Activated CD4-positive, alpha-beta T cell treated with anti-CD3 and anti-CD28 coated beads for 36 hours (primary cell): ENCODE results near the gene CLDND2. TPM values are rescaled to one million over a fixed set of nuclear protein-coding genes. Genes with fewer than 3 reads are reported as not detected.

Experiments
- ATAC-seq: fragments of 200-7000 bp; cut with Tn5 transposase; one replicate; pipeline ENCODE4 v1.10.0; 2021; ENCODE audit warnings: mild to moderate bottlenecking, moderate library complexity
- CTCF ChIA-PET: fragments of 350-600 bp; sonication (Branson Sonifier 250); formaldehyde crosslinking; loops from one replicate; lab custom pipeline; 2021; ENCODE audit warnings: antibody characterized with exemption; lab: Charles Lee
- POLR2A ChIA-PET: fragments of 350-600 bp; sonication (Branson Sonifier 250); formaldehyde crosslinking; loops from one replicate; lab custom pipeline; 2021; ENCODE audit warnings: antibody characterized with exemption, inconsistent platforms; lab: Charles Lee
- DNase-seq: peaks from one replicate; pipeline ENCODE4 v3.0.0-alpha.2; 2020
- H3K27ac Mint-ChIP-seq: one replicate; pipeline ENCODE4 v1.8.0; 2021; ENCODE audit warnings: mixed read lengths
- H3K27me3 Mint-ChIP-seq: one replicate; pipeline ENCODE4 v1.8.0; 2021; ENCODE audit warnings: mixed read lengths
- H3K36me3 Mint-ChIP-seq: one replicate; pipeline ENCODE4 v1.8.0; 2021; ENCODE audit warnings: low read depth, mixed read lengths
- H3K4me1 Mint-ChIP-seq: one replicate; pipeline ENCODE4 v1.8.0; 2021; ENCODE audit warnings: mixed read lengths
- H3K4me3 Mint-ChIP-seq: one replicate; pipeline ENCODE4 v1.8.0; 2021; ENCODE audit warnings: mild to moderate bottlenecking, moderate library complexity, mixed read lengths
- H3K9me3 Mint-ChIP-seq: one replicate; pipeline ENCODE4 v1.8.0; 2021; ENCODE audit warnings: low read depth, mixed read lengths
- intact Hi-C, 2 experiments: fragments of 100-400 bp; cut with DNase I in 1 of 2; cut with micrococcal nuclease in 1 of 2; formaldehyde crosslinking; loops; one replicate each; pipeline versions ENCODE4 v1.14.2 to v1.15.1; 2022 to 2024; cut with DNase I, micrococcal nuclease
- total RNA-seq, 2 experiments: library from RNA; stranded (reverse); gene quantifications; one replicate each; pipeline ENCODE4 v1.2.3, GENCODE V29; 2021

CLDND2 gene
- total RNA-seq, 2 experiments from 2014 or later = 3.2 to 4.9 TPM

GRCh38 chr19:51354742-51355148, 14.1 kb downstream of the CLDND2 start:
- peak; percentile 84 for ATAC-seq
- DNase-seq = peak; percentile 48
- peaks cover 31% of the 10 kb centered on the region for H3K4me1 Mint-ChIP-seq
- H3K9me3 Mint-ChIP-seq = peaks cover 2% of the 10 kb centered on the region
- H3K27me3 Mint-ChIP-seq = no peaks in the 10 kb centered on the region
- intact Hi-C loops = no loop called here
- POLR2A ChIA-PET = interaction anchor here (0.6 to 1.7 kb wide), 3 partner anchors 11 to 18 kb away, joined by 3 to 5 read pairs (median 3); no protein-coding TSS in a partner anchor
- H3K4me3 Mint-ChIP-seq = peak overlapping the region; percentile 24
- H3K36me3 Mint-ChIP-seq = peaks cover 42% of the 10 kb centered on the region
- H3K27ac Mint-ChIP-seq = peak overlapping the region; percentile 86
- CTCF ChIA-PET = interaction anchor here (0.9 to 1.1 kb wide), 2 partner anchors 9 to 15 kb away, joined by 5 to 6 read pairs; no protein-coding TSS in a partner anchor

GRCh38 chr19:51354103-51354741, 14.6 kb downstream of the CLDND2 start:
- intact Hi-C loops = no loop called here
- H3K4me1 Mint-ChIP-seq = peaks cover 26% of the 10 kb centered on the region
- no peak overlapping the region for H3K4me3 Mint-ChIP-seq
- peak overlapping the region; percentile 25 for H3K27ac Mint-ChIP-seq
- ChIA-PET CTCF (interaction anchor here (0.6 to 1.1 kb wide), 3 partner anchors 9 to 40 kb away, joined by 4 to 6 read pairs (median 5); no protein-coding TSS in a partner anchor), POLR2A (interaction anchor here (0.9 to 1.7 kb wide), 2 partner anchors 14 to 19 kb away, joined by 3 to 5 read pairs; no protein-coding TSS in a partner anchor)
- no peak for DNase-seq
- H3K9me3 Mint-ChIP-seq = peaks cover 2% of the 10 kb centered on the region
- ATAC-seq = no peak
- H3K27me3 Mint-ChIP-seq = no peaks in the 10 kb centered on the region
- peaks cover 39% of the 10 kb centered on the region for H3K36me3 Mint-ChIP-seq

DNA sequence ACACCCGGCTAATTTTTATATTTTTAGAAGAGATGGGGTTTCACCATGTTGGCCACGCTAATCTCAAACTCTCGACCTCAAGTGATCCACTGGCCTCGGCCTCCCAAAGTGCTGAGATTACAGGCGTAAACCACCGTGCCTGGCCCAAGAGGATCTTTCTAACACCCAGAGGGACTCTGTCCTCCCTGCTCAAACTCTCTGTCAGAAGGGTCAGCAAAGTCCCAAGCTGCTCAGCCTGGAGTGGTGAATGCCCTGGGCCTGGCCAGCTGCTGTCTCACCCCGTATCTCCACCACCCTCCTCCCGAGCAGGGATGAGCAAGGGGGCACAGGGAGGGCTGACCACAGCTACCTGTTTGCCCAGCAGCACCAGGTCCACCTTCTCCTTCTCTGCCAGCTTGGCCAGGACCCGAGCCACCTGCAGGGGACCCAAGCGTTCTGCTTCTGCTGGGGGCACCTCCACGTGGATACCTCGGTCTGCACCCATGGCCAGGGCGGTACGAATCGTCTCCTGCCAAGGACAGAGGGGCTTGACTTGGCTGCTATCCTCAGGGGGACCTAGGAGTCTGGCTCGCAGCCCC, 15.9 kb downstream of the CLDND2 start:
- no peak overlapping the region for H3K27ac Mint-ChIP-seq
- intact Hi-C loops = no loop called here
- H3K4me1 Mint-ChIP-seq = peaks cover 22% of the 10 kb centered on the region
- ATAC-seq (no peak), DNase-seq (no peak)
- ChIA-PET CTCF (no interaction called here), POLR2A (no interaction called here)
- peaks cover 2% of the 10 kb centered on the region for H3K9me3 Mint-ChIP-seq
- H3K4me3 Mint-ChIP-seq = no peak overlapping the region
- H3K36me3 Mint-ChIP-seq = peaks cover 37% of the 10 kb centered on the region
- no peaks in the 10 kb centered on the region for H3K27me3 Mint-ChIP-seq

GRCh38 chr19:51351266-51351990, 17.4 kb downstream of the CLDND2 start:
- DNase-seq = no peak
- CTCF ChIA-PET = no interaction called here
- Mint-ChIP-seq H3K4me3 (no peak overlapping the region), H3K9me3 (peaks cover 2% of the 10 kb centered on the region), H3K27me3 (no peaks in the 10 kb centered on the region), H3K27ac (no peak overlapping the region), H3K4me1 (peaks cover 19% of the 10 kb centered on the region), H3K36me3 (peaks cover 42% of the 10 kb centered on the region)
- POLR2A ChIA-PET = no interaction called here
- no peak for ATAC-seq
- intact Hi-C loops = no loop called here

- CTCF ChIA-PET = interaction anchor here (0.6 kb wide), 1 partner anchor 18 kb away, joined by 3 read pairs; no protein-coding TSS in a partner anchor
- no peak for DNase-seq
- no peak for ATAC-seq
- H3K4me1 Mint-ChIP-seq = no peaks in the 10 kb centered on the region
- intact Hi-C loops = no loop called here
- peak overlapping the region; percentile 17 for H3K27ac Mint-ChIP-seq
- no peaks in the 10 kb centered on the region for H3K9me3 Mint-ChIP-seq
- POLR2A ChIA-PET = no interaction called here
- peaks cover 43% of the 10 kb centered on the region for H3K36me3 Mint-ChIP-seq
- no peaks in the 10 kb centered on the region for H3K27me3 Mint-ChIP-seq
- H3K4me3 Mint-ChIP-seq = no peak overlapping the region
Observed at GRCh38 chr19:51347209-51347928, 21.4 kb downstream of the CLDND2 start.

GRCh38 chr19:51346742-51347141, 22.1 kb downstream of the CLDND2 start:
- Mint-ChIP-seq H3K36me3 (peaks cover 37% of the 10 kb centered on the region), H3K4me1 (no peaks in the 10 kb centered on the region), H3K4me3 (no peak overlapping the region), H3K9me3 (no peaks in the 10 kb centered on the region), H3K27me3 (no peaks in the 10 kb centered on the region), H3K27ac (no peak overlapping the region)
- POLR2A ChIA-PET = interaction anchor here (0.6 kb wide), 1 partner anchor 186 kb away, joined by 3 read pairs; no protein-coding TSS in a partner anchor
- ATAC-seq (no peak), DNase-seq (no peak)
- CTCF ChIA-PET = interaction anchor here (0.6 kb wide), 1 partner anchor 19 kb away, joined by 3 read pairs; no protein-coding TSS in a partner anchor
- intact Hi-C loops = no loop called here

- ChIA-PET POLR2A (no interaction called here), CTCF (interaction anchor here (0.7 kb wide), 1 partner anchor 252 kb away, joined by 3 read pairs; no protein-coding TSS in a partner anchor)
- H3K27me3 Mint-ChIP-seq = no peaks in the 10 kb centered on the region
- H3K9me3 Mint-ChIP-seq = no peaks in the 10 kb centered on the region
- DNase-seq (no peak), ATAC-seq (no peak)
- H3K36me3 Mint-ChIP-seq = peaks cover 23% of the 10 kb centered on the region
- intact Hi-C loops = no loop called here
- no peak overlapping the region for H3K27ac Mint-ChIP-seq
- H3K4me3 Mint-ChIP-seq = no peak overlapping the region
- H3K4me1 Mint-ChIP-seq = no peaks in the 10 kb centered on the region
Observed at GRCh38 chr19:51345076-51345620, 23.7 kb downstream of the CLDND2 start.

GRCh38 chr19:51342631-51343569, 25.9 kb downstream of the CLDND2 start:
- no peaks in the 10 kb centered on the region for H3K27me3 Mint-ChIP-seq
- H3K9me3 Mint-ChIP-seq = no peaks in the 10 kb centered on the region
- H3K27ac Mint-ChIP-seq = no peak overlapping the region

GRCh38 chr19:51341976-51342580, 26.7 kb downstream of the CLDND2 start, which contains the start of gene VSIG10L:
Gene VSIG10L, minus strand, starts transcription at chr19:51342139. Its CDS starts 15 bp downstream, at chr19:51342124.
- Mint-ChIP-seq H3K36me3 (peaks cover 17% of the 10 kb centered on the region), H3K9me3 (no peaks in the 10 kb centered on the region), H3K4me3 (peak within 1 kb of the TSS; percentile 14), H3K4me1 (peaks cover 11% of the 10 kb centered on the region), H3K27me3 (no peaks in the 10 kb centered on the region), H3K27ac (no peak within 1 kb of the TSS)
- ChIA-PET CTCF (interaction anchor here (0.6 to 2.0 kb wide), 6 partner anchors 17 to 310 kb away, joined by 3 to 9 read pairs (median 3); no protein-coding TSS in a partner anchor), POLR2A (interaction anchor here (2.7 kb wide), 1 partner anchor 53 kb away, joined by 11 read pairs; no protein-coding TSS in a partner anchor)
- intact Hi-C loops = no loop called here
- DNase-seq (no peak), ATAC-seq (no peak)

More at GRCh38 chr19:51342631-51343569, 25.9 kb downstream of the CLDND2 start:
- ATAC-seq (no peak), DNase-seq (no peak)
- peaks cover 11% of the 10 kb centered on the region for H3K4me1 Mint-ChIP-seq
- intact Hi-C loops = no loop called here
- ChIA-PET CTCF (interaction anchor here (0.5 to 2.0 kb wide), 6 partner anchors 16 to 314 kb away, joined by 3 to 9 read pairs (median 3); no protein-coding TSS in a partner anchor), POLR2A (interaction anchor here (0.7 kb wide), 1 partner anchor 12 kb away, joined by 3 read pairs; no protein-coding TSS in a partner anchor)
- no peak overlapping the region for H3K4me3 Mint-ChIP-seq
- peaks cover 20% of the 10 kb centered on the region for H3K36me3 Mint-ChIP-seq
